Endothelial cell of umbilical vein (primary cell): ENCODE measurements around the gene PLEKHG4B. TPM values are rescaled to one million over a fixed set of nuclear protein-coding genes. Genes with fewer than 3 reads are reported as not detected.
"Not testable (repeated sequence)": the region's sequence is repeated elsewhere in the genome, so short reads cannot be mapped to it uniquely, and the experiment has no call there.

Experiments used
- BruUV-seq: library from RNA; stranded (reverse); fragments of 400-500 nt; replicated peaks from 2 replicates; lab custom pipeline; 2021; lab: Mats Ljungman, UMichigan
- CTCF ChIA-PET: fragments of 300-600, 350-600 bp; sonication (Branson Sonifier 250); formaldehyde crosslinking; loops from one replicate; lab custom pipeline; 2021; ENCODE audit warnings: antibody characterized with exemption, inconsistent platforms; lab: Charles Lee
- POLR2A ChIA-PET: fragments of 300-600, 350-600 bp; sonication (Branson Sonifier 250); formaldehyde crosslinking; loops from one replicate; lab custom pipeline; 2021; ENCODE audit warnings: antibody characterized with exemption, inconsistent platforms; lab: Charles Lee
- DNase-seq: peaks from one replicate; pipeline ENCODE4 v3.0.0-alpha.2; 2011; ENCODE audit warnings: low read depth, low spot score
- FAIRE-seq: peaks from 2 replicates; lab custom pipeline; 2011; peaks lifted over from hg19 to GRCh38; lab: Jason Lieb, UNC
- H2AFZ ChIP-seq: 2 replicates; pipeline ENCODE4 v1.6.0; 2012; ENCODE audit warnings: low read depth, low read length, control low read depth, inconsistent platforms
- H3K27ac ChIP-seq: 2 replicates; pipeline ENCODE4 v1.5.1; 2011; ENCODE audit warnings: low read depth, mild to moderate bottlenecking, control low read depth, low read length, moderate library complexity; ENCODE audit not compliant: insufficient read depth
- H3K27me3 ChIP-seq, 2 experiments: 2 replicates each; pipeline versions ENCODE4 v1.6.0 to v1.6.1; 2011; ENCODE audit warnings: low read length in 2 of 2, mixed read lengths in 1 of 2; ENCODE audit not compliant: control insufficient read depth in 2 of 2, insufficient read depth in 2 of 2
- H3K36me3 ChIP-seq, 2 experiments: 2 replicates in 1 of 2; 3 replicates in 1 of 2; pipeline ENCODE4 v1.5.1; 2011; ENCODE audit warnings: low read length in 2 of 2, mild to moderate bottlenecking in 1 of 2, moderate library complexity in 1 of 2; ENCODE audit not compliant: control insufficient read depth in 2 of 2, insufficient read depth in 2 of 2; ENCODE audit errors: extremely low read depth in 1 of 2
- H3K4me1 ChIP-seq: 3 replicates; pipeline ENCODE4 v1.5.1; 2011; ENCODE audit warnings: mild to moderate bottlenecking, low read length; ENCODE audit not compliant: control insufficient read depth, insufficient read depth; ENCODE audit errors: extremely low read depth
- H3K4me2 ChIP-seq: 2 replicates; pipeline ENCODE4 v1.6.1; 2011; ENCODE audit warnings: low read length, control low read depth, mixed read lengths; ENCODE audit not compliant: insufficient read depth
- H3K4me3 ChIP-seq, 3 experiments: fragments of 200-600 bp in 1 of 3; sonication (generic), shearing (Covaris generic) in 1 of 3; replicated peaks in 1 of 3; 2 replicates each; pipeline ENCODE4 v1.5.1; 2011 to 2016; ENCODE audit warnings: control low read depth in 3 of 3, low read length in 3 of 3, mild to moderate bottlenecking in 2 of 3, inconsistent platforms in 1 of 3, low read depth in 1 of 3, moderate library complexity in 1 of 3; ENCODE audit not compliant: insufficient read depth in 1 of 3
- H3K79me2 ChIP-seq: 2 replicates; pipeline ENCODE4 v1.6.0; 2012; ENCODE audit warnings: low read length, inconsistent platforms; ENCODE audit not compliant: control insufficient read depth, insufficient read depth
- H3K9ac ChIP-seq: replicated peaks from 2 replicates; pipeline ENCODE3; 2011; ENCODE audit warnings: low read length, control low read depth; ENCODE audit not compliant: insufficient read depth; ENCODE audit errors: extremely low read depth
- H3K9me1 ChIP-seq: replicated peaks from 3 replicates; pipeline ENCODE4 v1.6.0; 2011; ENCODE audit warnings: mild to moderate bottlenecking, low read length; ENCODE audit not compliant: control insufficient read depth, insufficient read depth; ENCODE audit errors: extremely low read depth
- H3K9me3 ChIP-seq: replicated peaks from 2 replicates; pipeline ENCODE4 v1.5.1; 2012; ENCODE audit warnings: low read length, inconsistent platforms; ENCODE audit not compliant: control insufficient read depth, insufficient read depth
- H4K20me1 ChIP-seq: replicated peaks from 2 replicates; pipeline ENCODE3; 2011; ENCODE audit warnings: mild to moderate bottlenecking, low read length; ENCODE audit not compliant: control insufficient read depth, insufficient read depth; ENCODE audit errors: extremely low read depth
- JUN ChIP-seq: IDR thresholded peaks from 2 replicates; pipeline ENCODE4 v1.6.1; 2011; ENCODE audit warnings: borderline replicate concordance, low read depth; ENCODE audit not compliant: insufficient read length, insufficient read depth
- POLR2AphosphoS5 ChIP-seq: IDR thresholded peaks from 2 replicates; pipeline ENCODE4 v1.6.1; 2012; ENCODE audit warnings: low read depth, mild to moderate bottlenecking, control low read depth, low read length, moderate library complexity; ENCODE audit not compliant: insufficient read depth
- dilution Hi-C: fragments of 300-500 bp; cut with MboI; formaldehyde crosslinking; loops from one replicate; pipeline ENCODE4 v1.15.0; 2019; ENCODE audit warnings: low sequenced_read_pairs; ENCODE audit not compliant: extremely low pct_ligation_motif_present
- intact Hi-C: fragments of 100-400 bp; cut with micrococcal nuclease; formaldehyde crosslinking; loops from one replicate; pipeline ENCODE4 v1.10.0; 2022
- polyA plus RNA-seq, 4 experiments: library from polyadenylated mRNA; depleted of rRNA in 3 of 4; stranded (reverse) in 3 of 4; unstranded in 1 of 4; fragments of >200 nt; gene quantifications; 2 replicates each; pipeline versions ENCODE4 v1.2.1 to v1.2.3, GENCODE V29; 2011 to 2012; ENCODE audit warnings: missing spikeins in 1 of 4
- total RNA-seq: library from RNA; stranded (reverse); gene quantifications from 2 replicates; pipeline ENCODE4 v1.2.3, GENCODE V29; 2021

PLEKHG4B gene
- total and polyA plus RNA-seq, 2 donors (not counting 3 experiments of a cell fraction or from before 2014, with no cell fraction given), result not detected

GRCh38 chr5:234450-234849, 142.5 kb downstream of the PLEKHG4B start:
- no peaks in the 10 kb centered on the region for H3K9me3 ChIP-seq
- no peak for FAIRE-seq
- no peak overlapping the region for H3K4me3 ChIP-seq
- ChIA-PET CTCF (no interaction called here), POLR2A (interaction anchor here (0.7 kb wide), 1 partner anchor 9 kb away, joined by 3 read pairs; no protein-coding TSS in a partner anchor)
- no peaks in the 10 kb centered on the region for H3K9me1 ChIP-seq
- no peaks in the 10 kb centered on the region for H3K27me3 ChIP-seq
- no peak overlapping the region for H2AFZ ChIP-seq
- TF ChIP-seq POLR2AphosphoS5, result no peak
- peak; percentile 66 for TF ChIP-seq JUN
- peaks cover 5% of the 10 kb centered on the region for H3K79me2 ChIP-seq
- BruUV-seq, result no TSS peak
- intact Hi-C loops (no loop called here), dilution Hi-C loops (no loop called here)
- H3K4me2 ChIP-seq, result no peak overlapping the region
- H4K20me1 ChIP-seq, result no peaks in the 10 kb centered on the region
- H3K27ac ChIP-seq, result peak overlapping the region; percentile 18
- no peaks in the 10 kb centered on the region for H3K4me1 ChIP-seq
- H3K36me3 ChIP-seq, result peaks cover 5 to 36% of the 10 kb centered on the region in 2 experiments
- DNase-seq, result no peak
- H3K9ac ChIP-seq, result no peak overlapping the region

- DNase-seq, H3K9me1 ChIP-seq, H3K4me1 ChIP-seq, FAIRE-seq, BruUV-seq, H3K4me3 ChIP-seq, H3K9ac ChIP-seq, POLR2A ChIA-PET, H3K27ac ChIP-seq, H3K27me3 ChIP-seq, H3K9me3 ChIP-seq, CTCF ChIA-PET, intact Hi-C loops, dilution Hi-C loops, H3K4me2 ChIP-seq, H4K20me1 ChIP-seq, H2AFZ ChIP-seq, H3K79me2 ChIP-seq: not testable (repeated sequence)
- H3K36me3 ChIP-seq, result peaks cover 7 to 32% of the 10 kb centered on the region in 2 experiments
Observed at GRCh38 chr5:235527-235926, 143.6 kb downstream of the PLEKHG4B start.

GRCh38 chr5:237931-238330, 146.0 kb downstream of the PLEKHG4B start:
- H3K9me3 ChIP-seq, CTCF ChIA-PET, dilution Hi-C loops, H3K9ac ChIP-seq, BruUV-seq, H3K27me3 ChIP-seq, FAIRE-seq, H4K20me1 ChIP-seq, DNase-seq, intact Hi-C loops, H3K79me2 ChIP-seq, H3K9me1 ChIP-seq, H2AFZ ChIP-seq, H3K4me1 ChIP-seq, H3K27ac ChIP-seq, POLR2A ChIA-PET, H3K4me2 ChIP-seq, H3K4me3 ChIP-seq: not testable (repeated sequence)
- H3K36me3 ChIP-seq, result peaks cover 6 to 37% of the 10 kb centered on the region in 2 experiments
